Measurements from ENCODE around the gene SMAD7. TPM values are rescaled to one million over a fixed set of nuclear protein-coding genes. Genes with fewer than 3 reads are reported as not detected.
A peak's percentile ranks its signal among the peaks of the same experiment; 100 is the strongest.

SMAD7 gene
- total RNA-seq, 1 experiment from 2014 or later, result 78.3 TPM

- Histone ChIP-seq H3K36me3 (replicated peaks; ENCODE audit: control insufficient read depth, insufficient read depth, low read length) (no peaks in the 10 kb centered on the region), H3K4me3 (ENCODE audit: insufficient read depth, low read depth, low read length) (no peak overlapping the region), H3K27me3 (ENCODE audit: control insufficient read depth, insufficient read depth, low read length) (no peaks in the 10 kb centered on the region)
- peak; percentile 78 for DNase-seq
Measured at GRCh38 chr18:48959921-48960920, 9.5 kb upstream of the SMAD7 start.

- Histone ChIP-seq H3K36me3 (replicated peaks; ENCODE audit: control insufficient read depth, insufficient read depth, low read length) (no peaks in the 10 kb centered on the region), H3K27me3 (ENCODE audit: control insufficient read depth, insufficient read depth, low read length) (no peaks in the 10 kb centered on the region), H3K4me3 (ENCODE audit: insufficient read depth, low read depth, low read length) (no peak overlapping the region)
- peak; percentile 57 for DNase-seq
Measured at GRCh38 chr18:48959551-48959920, 8.8 kb upstream of the SMAD7 start.

DNA sequence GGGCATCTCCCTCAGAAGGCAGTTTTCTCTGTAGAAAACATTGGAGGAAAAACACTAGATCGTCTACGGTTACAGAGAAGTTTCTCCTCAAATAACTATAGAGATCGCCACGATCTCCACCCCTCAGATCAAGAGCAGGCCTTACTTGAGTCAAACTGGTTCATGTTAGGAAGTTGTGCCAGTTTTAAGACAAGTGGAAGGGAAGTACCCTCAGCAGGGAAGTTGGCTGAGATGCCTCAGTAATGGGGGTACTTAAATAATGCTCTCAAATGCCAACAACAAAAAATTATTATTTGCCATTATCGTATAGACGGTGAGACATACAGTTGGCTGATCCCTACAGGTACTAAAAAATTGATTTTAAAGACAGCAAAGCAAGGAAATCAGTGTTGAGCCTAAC lies 8.2 kb upstream of the SMAD7 start:
- no peak for DNase-seq
- no peak overlapping the region for H3K4me3 ChIP-seq (ENCODE audit: insufficient read depth, low read depth, low read length)
- H3K36me3 ChIP-seq (replicated peaks; ENCODE audit: control insufficient read depth, insufficient read depth, low read length), result no peaks in the 10 kb centered on the region
- no peaks in the 10 kb centered on the region for H3K27me3 ChIP-seq (ENCODE audit: control insufficient read depth, insufficient read depth, low read length)

- Histone ChIP-seq H3K36me3 (replicated peaks; ENCODE audit: control insufficient read depth, insufficient read depth, low read length) (no peaks in the 10 kb centered on the region), H3K27me3 (ENCODE audit: control insufficient read depth, insufficient read depth, low read length) (no peaks in the 10 kb centered on the region), H3K4me3 (ENCODE audit: insufficient read depth, low read depth, low read length) (no peak overlapping the region)
- DNase-seq, result no peak
Measured at GRCh38 chr18:48957616-48958015, 6.9 kb upstream of the SMAD7 start.

DNA sequence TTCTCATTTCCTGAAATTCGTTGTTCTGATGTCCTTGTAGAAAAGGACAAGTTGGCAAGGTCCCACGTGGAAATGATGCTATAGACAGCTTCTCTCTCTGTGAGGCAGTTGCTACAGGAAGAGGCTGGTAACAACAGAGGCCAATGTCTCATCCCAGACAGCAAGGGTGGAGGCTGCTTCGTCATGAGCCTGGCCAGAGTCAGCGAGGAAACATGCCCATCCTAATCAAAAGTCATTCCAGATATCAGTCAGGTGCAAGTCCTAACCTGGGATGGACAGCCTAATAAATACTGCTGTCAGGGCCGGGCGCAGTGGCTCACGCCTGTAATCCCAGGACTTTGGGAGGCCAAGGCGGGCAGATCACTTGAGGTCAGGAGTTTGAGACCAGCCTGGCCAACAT lies 6.4 kb upstream of the SMAD7 start:
- no peaks in the 10 kb centered on the region for H3K36me3 ChIP-seq (replicated peaks; ENCODE audit: control insufficient read depth, insufficient read depth, low read length)
- no peak for DNase-seq
- no peak overlapping the region for H3K4me3 ChIP-seq (ENCODE audit: insufficient read depth, low read depth, low read length)
- no peaks in the 10 kb centered on the region for H3K27me3 ChIP-seq (ENCODE audit: control insufficient read depth, insufficient read depth, low read length)

GRCh38 chr18:48956356-48956755 lies 5.6 kb upstream of the SMAD7 start:
- DNase-seq, result no peak
- no peaks in the 10 kb centered on the region for H3K36me3 ChIP-seq (replicated peaks; ENCODE audit: control insufficient read depth, insufficient read depth, low read length)
- H3K27me3 ChIP-seq (ENCODE audit: control insufficient read depth, insufficient read depth, low read length), result no peaks in the 10 kb centered on the region
- no peak overlapping the region for H3K4me3 ChIP-seq (ENCODE audit: insufficient read depth, low read depth, low read length)

- no peak overlapping the region for H3K4me3 ChIP-seq (ENCODE audit: insufficient read depth, low read depth, low read length)
- H3K27me3 ChIP-seq (ENCODE audit: control insufficient read depth, insufficient read depth, low read length), result no peaks in the 10 kb centered on the region; the same call in 1 of the 2 replicates
- H3K36me3 ChIP-seq (replicated peaks; ENCODE audit: control insufficient read depth, insufficient read depth, low read length), result no peaks in the 10 kb centered on the region
- DNase-seq, result peak; percentile 26
Measured at GRCh38 chr18:48955830-48956261, 5.1 kb upstream of the SMAD7 start.

- no peak overlapping the region for H3K4me3 ChIP-seq (ENCODE audit: insufficient read depth, low read depth, low read length)
- no peaks in the 10 kb centered on the region for H3K36me3 ChIP-seq (replicated peaks; ENCODE audit: control insufficient read depth, insufficient read depth, low read length)
- H3K27me3 ChIP-seq (ENCODE audit: control insufficient read depth, insufficient read depth, low read length), result no peaks in the 10 kb centered on the region; the same call in 1 of the 2 replicates
- DNase-seq, result no peak
Measured at GRCh38 chr18:48954886-48955819, 4.4 kb upstream of the SMAD7 start.

GRCh38 chr18:48953104-48953706 lies 2.4 kb upstream of the SMAD7 start:
- peak overlapping the region; percentile 66 for H3K4me3 ChIP-seq (ENCODE audit: insufficient read depth, low read depth, low read length)
- H3K27me3 ChIP-seq (ENCODE audit: control insufficient read depth, insufficient read depth, low read length), result no peaks in the 10 kb centered on the region; the same call in 1 of the 2 replicates
- no peak for DNase-seq
- peaks cover 3% of the 10 kb centered on the region for H3K36me3 ChIP-seq (replicated peaks; ENCODE audit: control insufficient read depth, insufficient read depth, low read length)

GRCh38 chr18:48952287-48953103 lies 1.7 kb upstream of the SMAD7 start:
- Histone ChIP-seq H3K36me3 (replicated peaks; ENCODE audit: control insufficient read depth, insufficient read depth, low read length) (peaks cover 6% of the 10 kb centered on the region), H3K27me3 (ENCODE audit: control insufficient read depth, insufficient read depth, low read length) (no peaks in the 10 kb centered on the region; the same call in 1 of the 2 replicates), H3K4me3 (ENCODE audit: insufficient read depth, low read depth, low read length) (peak overlapping the region; percentile 66)
- peak; percentile 91 for DNase-seq

GRCh38 chr18:48951448-48952286 lies 902 bp upstream of the SMAD7 start:
- no peaks in the 10 kb centered on the region; the same call in 1 of the 2 replicates for H3K27me3 ChIP-seq (ENCODE audit: control insufficient read depth, insufficient read depth, low read length)
- peak; percentile 94 for DNase-seq
- peaks cover 11% of the 10 kb centered on the region for H3K36me3 ChIP-seq (replicated peaks; ENCODE audit: control insufficient read depth, insufficient read depth, low read length)
- H3K4me3 ChIP-seq (ENCODE audit: insufficient read depth, low read depth, low read length), result peak overlapping the region; percentile 91

GRCh38 chr18:48949606-48950535 lies 894 bp downstream of the SMAD7 start:
- Histone ChIP-seq H3K27me3 (ENCODE audit: control insufficient read depth, insufficient read depth, low read length) (no peaks in the 10 kb centered on the region; the same call in 1 of the 2 replicates), H3K36me3 (replicated peaks; ENCODE audit: control insufficient read depth, insufficient read depth, low read length) (peaks cover 21% of the 10 kb centered on the region), H3K4me3 (ENCODE audit: insufficient read depth, low read depth, low read length) (peak overlapping the region; percentile 91)
- peak; percentile 86 for DNase-seq

Data from H7 (cell line).